ENCODE results near the gene SSBP3.
A peak's percentile ranks its signal among the peaks of the same experiment; 100 is the strongest.

The SSBP3 gene

GRCh38 chr1:54371038-54371941 lies 34.9 kb downstream of the SSBP3 start:
- peak; percentile 71 for DNase-seq (ENCODE audit: low spot score)

GRCh38 chr1:54370287-54370989 lies 35.8 kb downstream of the SSBP3 start:
- peak; percentile 80 for DNase-seq (ENCODE audit: low spot score)

- no peak for DNase-seq (ENCODE audit: low spot score)
Observed at GRCh38 chr1:54367613-54368012, 38.6 kb downstream of the SSBP3 start.

- DNase-seq (ENCODE audit: low spot score) = no peak
Observed at GRCh38 chr1:54365847-54366246, 40.3 kb downstream of the SSBP3 start.

- no peak for DNase-seq (ENCODE audit: low spot score)
Observed at GRCh38 chr1:54365398-54365797, 40.8 kb downstream of the SSBP3 start.

- no peak for DNase-seq (ENCODE audit: low spot score)
Observed at GRCh38 chr1:54364995-54365394, 41.2 kb downstream of the SSBP3 start.

GRCh38 chr1:54364582-54364981 lies 41.6 kb downstream of the SSBP3 start:
- no peak for DNase-seq (ENCODE audit: low spot score)

GRCh38 chr1:54363925-54364324 lies 42.3 kb downstream of the SSBP3 start:
- no peak for DNase-seq (ENCODE audit: low spot score)

- DNase-seq (ENCODE audit: low spot score) = no peak
Observed at GRCh38 chr1:54362881-54363340, 43.3 kb downstream of the SSBP3 start.

GRCh38 chr1:54361342-54361741 lies 44.9 kb downstream of the SSBP3 start:
- DNase-seq (ENCODE audit: low spot score) = peak; percentile 50

GRCh38 chr1:54360165-54361005 lies 45.8 kb downstream of the SSBP3 start:
- no peak for DNase-seq (ENCODE audit: low spot score)

GRCh38 chr1:54359393-54360162 lies 46.6 kb downstream of the SSBP3 start:
- DNase-seq (ENCODE audit: low spot score) = peak; percentile 83

- DNase-seq (ENCODE audit: low spot score) = peak; percentile 83
Observed at GRCh38 chr1:54358503-54359168, 47.6 kb downstream of the SSBP3 start.

GRCh38 chr1:54357967-54358366 lies 48.2 kb downstream of the SSBP3 start:
- no peak for DNase-seq (ENCODE audit: low spot score)

- peak; percentile 78 for DNase-seq (ENCODE audit: low spot score)
Observed at GRCh38 chr1:54356680-54357147, 49.5 kb downstream of the SSBP3 start.

GRCh38 chr1:54355931-54356679 lies 50.1 kb downstream of the SSBP3 start:
- peak; percentile 87 for DNase-seq (ENCODE audit: low spot score)

- DNase-seq (ENCODE audit: low spot score) = no peak
Observed at GRCh38 chr1:54354899-54355298, 51.3 kb downstream of the SSBP3 start.

GRCh38 chr1:54353959-54354358 lies 52.2 kb downstream of the SSBP3 start:
- no peak for DNase-seq (ENCODE audit: low spot score)

GRCh38 chr1:54352755-54353154 lies 53.4 kb downstream of the SSBP3 start:
- no peak for DNase-seq (ENCODE audit: low spot score)

GRCh38 chr1:54350360-54350759 lies 55.8 kb downstream of the SSBP3 start:
- DNase-seq (ENCODE audit: low spot score) = no peak

Measured in cerebellar cortex (tissue), 1 donor.